GM23338 (cell line): Measurements from ENCODE around the gene BMPR2. TPM values are rescaled to one million over a fixed set of nuclear protein-coding genes. Genes with fewer than 3 reads are reported as not detected.

Source experiments
- ATAC-seq: fragments of 200-7000 bp; cut with Tn5 transposase; 3 replicates; pipeline ENCODE4 v1.9.1; 2020
- DNase-seq: peaks from one replicate; pipeline ENCODE4 v3.0.0-alpha.2; 2015; ENCODE audit warnings: low spot score
- H2AFZ ChIP-seq: fragments of 200-600 bp; sonication (generic); 2 replicates; pipeline ENCODE4 v1.8.0; 2016; ENCODE audit warnings: antibody characterized with exemption, mild to moderate bottlenecking, moderate library complexity
- H3F3A ChIP-seq: fragments of 200-600 bp; sonication (generic); replicated peaks from 2 replicates; pipeline ENCODE4 v1.8.0; 2017; ENCODE audit warnings: antibody characterized with exemption, mixed run types, low read depth
- H3K27ac ChIP-seq: fragments of 200-600 bp; sonication (generic); 2 replicates; pipeline ENCODE4 v1.6.1; 2016; ENCODE audit warnings: low read depth
- H3K27me3 ChIP-seq: fragments of 200-600 bp; sonication (generic); 2 replicates; pipeline ENCODE4 v1.8.0; 2016; ENCODE audit warnings: mild to moderate bottlenecking, mixed run types, moderate library complexity; ENCODE audit not compliant: insufficient read depth
- H3K36me3 ChIP-seq: fragments of 200-600 bp; sonication (generic); 2 replicates; pipeline ENCODE4 v1.8.0; 2016; ENCODE audit warnings: mild to moderate bottlenecking; ENCODE audit not compliant: insufficient read depth
- H3K4me1 ChIP-seq: fragments of 200-600 bp; sonication (generic); 2 replicates; pipeline ENCODE4 v1.8.0; 2016; ENCODE audit warnings: mild to moderate bottlenecking, moderate library complexity; ENCODE audit not compliant: insufficient read depth
- H3K4me2 ChIP-seq: fragments of 200-600 bp; sonication (generic); 2 replicates; pipeline ENCODE4 v1.7.1; 2017; ENCODE audit warnings: mixed run types
- H3K4me3 ChIP-seq: fragments of 200-600 bp; sonication (generic); 2 replicates; pipeline ENCODE4 v1.6.1; 2016; ENCODE audit warnings: mixed run types
- H3K79me2 ChIP-seq: fragments of 200-600 bp; sonication (generic); replicated peaks from 2 replicates; pipeline ENCODE4 v1.8.0; 2017; ENCODE audit warnings: mild to moderate bottlenecking; ENCODE audit not compliant: insufficient read depth
- H3K9me2 ChIP-seq: fragments of 200-600 bp; sonication (generic); 2 replicates; pipeline ENCODE4 v1.8.0; 2017; ENCODE audit not compliant: insufficient read depth
- H4K20me1 ChIP-seq: fragments of 200-600 bp; sonication (generic); replicated peaks from 2 replicates; pipeline ENCODE4 v1.8.0; 2017; ENCODE audit warnings: mild to moderate bottlenecking; ENCODE audit not compliant: insufficient read depth
- H3K27ac Mint-ChIP-seq: 2 replicates; pipeline ENCODE4 v1.8.0; 2020; ENCODE audit warnings: inconsistent platforms, mild to moderate bottlenecking, moderate library complexity, mixed read lengths
- H3K27me3 Mint-ChIP-seq: 3 replicates; pipeline ENCODE4 v1.8.0; 2022; ENCODE audit warnings: low read depth, mild to moderate bottlenecking, moderate library complexity, mixed read lengths, inconsistent platforms; ENCODE audit not compliant: insufficient read depth, poor library complexity
- H3K36me3 Mint-ChIP-seq: 3 replicates; pipeline ENCODE4 v1.8.0; 2021; ENCODE audit warnings: low read depth, mild to moderate bottlenecking, inconsistent platforms, moderate library complexity, mixed read lengths
- H3K4me1 Mint-ChIP-seq: 3 replicates; pipeline ENCODE4 v1.8.0; 2020; ENCODE audit warnings: mild to moderate bottlenecking, inconsistent platforms, mixed read lengths
- H3K4me3 Mint-ChIP-seq: 3 replicates; pipeline ENCODE4 v1.8.0; 2021; ENCODE audit warnings: moderate library complexity, mild to moderate bottlenecking, inconsistent platforms, mixed read lengths
- H3K9me3 Mint-ChIP-seq: 3 replicates; pipeline ENCODE4 v1.8.0; 2020; ENCODE audit warnings: moderate library complexity, mild to moderate bottlenecking, inconsistent platforms, mixed read lengths
- CREB1 ChIP-seq: fragments of 250-450 bp; sonication (Bioruptor Pico); IDR thresholded peaks from 2 replicates; pipeline ENCODE4 v1.5.0; 2020; ENCODE audit warnings: low read depth, mild to moderate bottlenecking, moderate library complexity
- EZH2 ChIP-seq: fragments of 200-600 bp; sonication (generic); IDR thresholded peaks from one replicate; pipeline ENCODE4 v1.8.0; 2017; ENCODE audit warnings: antibody characterized with exemption, mild to moderate bottlenecking, low read depth; ENCODE audit not compliant: unreplicated experiment
- NANOG ChIP-seq: IDR thresholded peaks from 2 replicates; pipeline ENCODE4 v1.6.1; 2016; ENCODE audit warnings: antibody characterized with exemption, borderline replicate concordance
- POLR2AphosphoS5 ChIP-seq: IDR thresholded peaks from 2 replicates; pipeline ENCODE4 v1.6.1; 2016; ENCODE audit warnings: antibody characterized with exemption, low read depth
- ZNF114 ChIP-seq: fragments of 250-450 bp; sonication (Bioruptor Pico); IDR thresholded peaks from 2 replicates; pipeline ENCODE4 v1.5.0; 2020; ENCODE audit warnings: mild to moderate bottlenecking, moderate library complexity
- polyA plus RNA-seq: library from polyadenylated mRNA; unstranded; fragments of >200 nt; fragmentation: Nextera tagmentation; extraction: Ambion mirVana; gene quantifications from 2 replicates; pipeline ENCODE4 v1.2.1, GENCODE V29; 2016
- total RNA-seq: library from RNA; depleted of rRNA; stranded (reverse); fragments of >200 nt; shearing (Covaris generic); gene quantifications from 2 replicates; pipeline ENCODE4 v1.2.3, GENCODE V29; 2014
- TF ChIP-seq, protein P1 (sequence below): IDR thresholded peaks from 2 replicates; pipeline ENCODE4 v1.6.1; 2016; ENCODE audit warnings: antibody characterized with exemption
- TF ChIP-seq, protein P2 (sequence below): fragments of 250-450 bp; sonication (Bioruptor Pico); IDR thresholded peaks from 2 replicates; pipeline ENCODE4 v1.5.0; 2020; ENCODE audit warnings: mild to moderate bottlenecking, moderate library complexity
- TF ChIP-seq, protein P3 (sequence below): IDR thresholded peaks from one replicate; pipeline ENCODE4 v1.6.1; 2018; ENCODE audit warnings: antibody characterized with exemption; ENCODE audit not compliant: unreplicated experiment

Gene BMPR2
- total and polyA plus RNA-seq, 2 experiments from 2014 or later: 6.7 to 21.6 TPM

DNA sequence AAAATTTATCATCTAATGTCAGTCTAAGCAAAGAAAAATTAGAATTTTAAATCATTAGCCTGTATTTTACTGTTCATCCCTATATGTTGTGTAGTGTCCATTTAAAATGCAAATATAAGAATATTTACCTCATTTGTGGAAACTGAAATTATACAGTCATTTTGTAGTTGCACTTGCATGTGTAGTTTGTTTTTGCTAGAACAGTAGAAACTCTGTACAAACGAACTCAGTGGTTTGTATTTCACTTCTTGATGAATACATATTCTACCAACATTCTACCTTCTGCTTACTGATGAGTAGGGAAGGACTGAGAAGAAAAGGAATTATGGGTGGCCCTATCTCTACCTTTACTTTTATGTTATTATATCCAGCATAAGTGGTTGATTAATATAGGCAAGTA lies 29.7 kb downstream of the BMPR2 start:
- DNase-seq (no peak), ATAC-seq (no peak)
- Histone ChIP-seq H3K27me3 (no peaks in the 10 kb centered on the region), H4K20me1 (peaks cover 12% of the 10 kb centered on the region; the same call in 1 of the 2 replicates), H3K27ac (no peak overlapping the region), H2AFZ (no peak overlapping the region), H3F3A (no peaks in the 10 kb centered on the region), H3K4me2 (no peak overlapping the region), H3K4me1 (peaks cover 14% of the 10 kb centered on the region), H3K79me2 (peaks cover 94% of the 10 kb centered on the region), H3K9me2 (no peaks in the 10 kb centered on the region), H3K36me3 (no peaks in the 10 kb centered on the region; the same call in 1 of the 2 replicates), H3K4me3 (no peak overlapping the region)
- no peaks in the 10 kb centered on the region for H3K27me3 Mint-ChIP-seq
- no peaks in the 10 kb centered on the region for H3K9me3 Mint-ChIP-seq
- peaks cover 9% of the 10 kb centered on the region for H3K4me1 Mint-ChIP-seq
- peaks cover 3% of the 10 kb centered on the region; the same call in 1 of the 3 replicates for H3K36me3 Mint-ChIP-seq
- no peak for TF ChIP-seq NANOG
- TF ChIP-seq, protein P1, sequence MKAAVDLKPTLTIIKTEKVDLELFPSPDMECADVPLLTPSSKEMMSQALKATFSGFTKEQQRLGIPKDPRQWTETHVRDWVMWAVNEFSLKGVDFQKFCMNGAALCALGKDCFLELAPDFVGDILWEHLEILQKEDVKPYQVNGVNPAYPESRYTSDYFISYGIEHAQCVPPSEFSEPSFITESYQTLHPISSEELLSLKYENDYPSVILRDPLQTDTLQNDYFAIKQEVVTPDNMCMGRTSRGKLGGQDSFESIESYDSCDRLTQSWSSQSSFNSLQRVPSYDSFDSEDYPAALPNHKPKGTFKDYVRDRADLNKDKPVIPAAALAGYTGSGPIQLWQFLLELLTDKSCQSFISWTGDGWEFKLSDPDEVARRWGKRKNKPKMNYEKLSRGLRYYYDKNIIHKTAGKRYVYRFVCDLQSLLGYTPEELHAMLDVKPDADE: no peak
- no peak for TF ChIP-seq EZH2
- TF ChIP-seq ZNF114 (CRISPR knock-in tag): no peak
- TF ChIP-seq, protein P2, sequence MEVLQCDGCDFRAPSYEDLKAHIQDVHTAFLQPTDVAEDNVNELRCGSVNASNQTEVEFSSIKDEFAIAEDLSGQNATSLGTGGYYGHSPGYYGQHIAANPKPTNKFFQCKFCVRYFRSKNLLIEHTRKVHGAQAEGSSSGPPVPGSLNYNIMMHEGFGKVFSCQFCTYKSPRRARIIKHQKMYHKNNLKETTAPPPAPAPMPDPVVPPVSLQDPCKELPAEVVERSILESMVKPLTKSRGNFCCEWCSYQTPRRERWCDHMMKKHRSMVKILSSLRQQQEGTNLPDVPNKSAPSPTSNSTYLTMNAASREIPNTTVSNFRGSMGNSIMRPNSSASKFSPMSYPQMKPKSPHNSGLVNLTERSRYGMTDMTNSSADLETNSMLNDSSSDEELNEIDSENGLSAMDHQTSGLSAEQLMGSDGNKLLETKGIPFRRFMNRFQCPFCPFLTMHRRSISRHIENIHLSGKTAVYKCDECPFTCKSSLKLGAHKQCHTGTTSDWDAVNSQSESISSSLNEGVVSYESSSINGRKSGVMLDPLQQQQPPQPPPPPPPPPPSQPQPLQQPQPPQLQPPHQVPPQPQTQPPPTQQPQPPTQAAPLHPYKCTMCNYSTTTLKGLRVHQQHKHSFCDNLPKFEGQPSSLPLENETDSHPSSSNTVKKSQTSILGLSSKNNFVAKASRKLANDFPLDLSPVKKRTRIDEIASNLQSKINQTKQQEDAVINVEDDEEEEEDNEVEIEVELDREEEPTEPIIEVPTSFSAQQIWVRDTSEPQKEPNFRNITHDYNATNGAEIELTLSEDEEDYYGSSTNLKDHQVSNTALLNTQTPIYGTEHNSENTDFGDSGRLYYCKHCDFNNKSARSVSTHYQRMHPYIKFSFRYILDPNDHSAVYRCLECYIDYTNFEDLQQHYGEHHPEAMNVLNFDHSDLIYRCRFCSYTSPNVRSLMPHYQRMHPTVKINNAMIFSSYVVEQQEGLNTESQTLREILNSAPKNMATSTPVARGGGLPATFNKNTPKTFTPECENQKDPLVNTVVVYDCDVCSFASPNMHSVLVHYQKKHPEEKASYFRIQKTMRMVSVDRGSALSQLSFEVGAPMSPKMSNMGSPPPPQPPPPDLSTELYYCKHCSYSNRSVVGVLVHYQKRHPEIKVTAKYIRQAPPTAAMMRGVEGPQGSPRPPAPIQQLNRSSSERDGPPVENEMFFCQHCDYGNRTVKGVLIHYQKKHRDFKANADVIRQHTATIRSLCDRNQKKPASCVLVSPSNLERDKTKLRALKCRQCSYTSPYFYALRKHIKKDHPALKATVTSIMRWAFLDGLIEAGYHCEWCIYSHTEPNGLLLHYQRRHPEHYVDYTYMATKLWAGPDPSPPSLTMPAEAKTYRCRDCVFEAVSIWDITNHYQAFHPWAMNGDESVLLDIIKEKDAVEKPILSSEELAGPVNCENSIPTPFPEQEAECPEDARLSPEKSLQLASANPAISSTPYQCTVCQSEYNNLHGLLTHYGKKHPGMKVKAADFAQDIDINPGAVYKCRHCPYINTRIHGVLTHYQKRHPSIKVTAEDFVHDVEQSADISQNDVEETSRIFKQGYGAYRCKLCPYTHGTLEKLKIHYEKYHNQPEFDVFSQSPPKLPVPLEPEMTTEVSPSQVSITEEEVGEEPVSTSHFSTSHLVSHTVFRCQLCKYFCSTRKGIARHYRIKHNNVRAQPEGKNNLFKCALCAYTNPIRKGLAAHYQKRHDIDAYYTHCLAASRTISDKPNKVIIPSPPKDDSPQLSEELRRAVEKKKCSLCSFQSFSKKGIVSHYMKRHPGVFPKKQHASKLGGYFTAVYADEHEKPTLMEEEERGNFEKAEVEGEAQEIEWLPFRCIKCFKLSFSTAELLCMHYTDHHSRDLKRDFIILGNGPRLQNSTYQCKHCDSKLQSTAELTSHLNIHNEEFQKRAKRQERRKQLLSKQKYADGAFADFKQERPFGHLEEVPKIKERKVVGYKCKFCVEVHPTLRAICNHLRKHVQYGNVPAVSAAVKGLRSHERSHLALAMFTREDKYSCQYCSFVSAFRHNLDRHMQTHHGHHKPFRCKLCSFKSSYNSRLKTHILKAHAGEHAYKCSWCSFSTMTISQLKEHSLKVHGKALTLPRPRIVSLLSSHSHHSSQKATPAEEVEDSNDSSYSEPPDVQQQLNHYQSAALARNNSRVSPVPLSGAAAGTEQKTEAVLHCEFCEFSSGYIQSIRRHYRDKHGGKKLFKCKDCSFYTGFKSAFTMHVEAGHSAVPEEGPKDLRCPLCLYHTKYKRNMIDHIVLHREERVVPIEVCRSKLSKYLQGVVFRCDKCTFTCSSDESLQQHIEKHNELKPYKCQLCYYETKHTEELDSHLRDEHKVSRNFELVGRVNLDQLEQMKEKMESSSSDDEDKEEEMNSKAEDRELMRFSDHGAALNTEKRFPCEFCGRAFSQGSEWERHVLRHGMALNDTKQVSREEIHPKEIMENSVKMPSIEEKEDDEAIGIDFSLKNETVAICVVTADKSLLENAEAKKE: no peak
- TF ChIP-seq, protein P3, sequence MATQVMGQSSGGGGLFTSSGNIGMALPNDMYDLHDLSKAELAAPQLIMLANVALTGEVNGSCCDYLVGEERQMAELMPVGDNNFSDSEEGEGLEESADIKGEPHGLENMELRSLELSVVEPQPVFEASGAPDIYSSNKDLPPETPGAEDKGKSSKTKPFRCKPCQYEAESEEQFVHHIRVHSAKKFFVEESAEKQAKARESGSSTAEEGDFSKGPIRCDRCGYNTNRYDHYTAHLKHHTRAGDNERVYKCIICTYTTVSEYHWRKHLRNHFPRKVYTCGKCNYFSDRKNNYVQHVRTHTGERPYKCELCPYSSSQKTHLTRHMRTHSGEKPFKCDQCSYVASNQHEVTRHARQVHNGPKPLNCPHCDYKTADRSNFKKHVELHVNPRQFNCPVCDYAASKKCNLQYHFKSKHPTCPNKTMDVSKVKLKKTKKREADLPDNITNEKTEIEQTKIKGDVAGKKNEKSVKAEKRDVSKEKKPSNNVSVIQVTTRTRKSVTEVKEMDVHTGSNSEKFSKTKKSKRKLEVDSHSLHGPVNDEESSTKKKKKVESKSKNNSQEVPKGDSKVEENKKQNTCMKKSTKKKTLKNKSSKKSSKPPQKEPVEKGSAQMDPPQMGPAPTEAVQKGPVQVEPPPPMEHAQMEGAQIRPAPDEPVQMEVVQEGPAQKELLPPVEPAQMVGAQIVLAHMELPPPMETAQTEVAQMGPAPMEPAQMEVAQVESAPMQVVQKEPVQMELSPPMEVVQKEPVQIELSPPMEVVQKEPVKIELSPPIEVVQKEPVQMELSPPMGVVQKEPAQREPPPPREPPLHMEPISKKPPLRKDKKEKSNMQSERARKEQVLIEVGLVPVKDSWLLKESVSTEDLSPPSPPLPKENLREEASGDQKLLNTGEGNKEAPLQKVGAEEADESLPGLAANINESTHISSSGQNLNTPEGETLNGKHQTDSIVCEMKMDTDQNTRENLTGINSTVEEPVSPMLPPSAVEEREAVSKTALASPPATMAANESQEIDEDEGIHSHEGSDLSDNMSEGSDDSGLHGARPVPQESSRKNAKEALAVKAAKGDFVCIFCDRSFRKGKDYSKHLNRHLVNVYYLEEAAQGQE: no peak
- TF ChIP-seq CREB1 (CRISPR knock-in tag): no peak
- no peak for TF ChIP-seq POLR2AphosphoS5
- H3K4me3 Mint-ChIP-seq: no peak overlapping the region
- H3K27ac Mint-ChIP-seq: no peak overlapping the region
